Activated naive CD8-positive, alpha-beta T cell (primary cell): ENCODE measurements around the gene NT5DC1.

ENCODE experiments used
- H3K27ac Mint-ChIP-seq: one replicate; pipeline ENCODE4 v1.8.0; 2021; ENCODE audit warnings: mixed read lengths
- H3K27me3 Mint-ChIP-seq: one replicate; pipeline ENCODE4 v1.8.0; 2021; ENCODE audit warnings: mixed read lengths
- H3K36me3 Mint-ChIP-seq: one replicate; pipeline ENCODE4 v1.8.0; 2021; ENCODE audit warnings: mixed read lengths
- H3K4me1 Mint-ChIP-seq: one replicate; pipeline ENCODE4 v1.8.0; 2021; ENCODE audit warnings: low read depth, mixed read lengths
- H3K4me3 Mint-ChIP-seq: one replicate; pipeline ENCODE4 v1.8.0; 2021; ENCODE audit warnings: mild to moderate bottlenecking, mixed read lengths
- H3K9me3 Mint-ChIP-seq: one replicate; pipeline ENCODE4 v1.8.0; 2021; ENCODE audit warnings: low read depth, mixed read lengths

Gene NT5DC1

DNA sequence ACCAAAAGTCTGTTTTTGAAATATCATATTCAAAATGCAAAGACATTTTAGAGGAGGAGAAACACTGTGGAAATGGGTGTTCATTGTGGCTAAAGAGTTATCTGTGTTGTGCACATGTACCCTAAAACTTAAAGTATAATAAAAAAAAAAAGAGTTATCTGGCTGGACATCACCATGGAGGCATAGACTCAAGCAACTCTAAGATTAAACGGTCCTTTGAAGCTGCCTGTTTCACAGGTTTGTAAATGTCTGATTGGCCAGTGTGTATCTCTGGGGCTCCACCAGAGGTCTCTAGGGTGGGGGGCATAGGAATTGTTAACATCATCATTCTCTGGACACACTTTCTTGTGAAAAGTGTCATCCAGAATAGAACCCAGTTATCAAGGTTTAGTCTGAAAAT lies 114.0 kb downstream of the NT5DC1 start:
- no peaks in the 10 kb centered on the region for H3K36me3 Mint-ChIP-seq
- H3K27ac Mint-ChIP-seq, result no peak overlapping the region
- H3K9me3 Mint-ChIP-seq, result no peaks in the 10 kb centered on the region
- no peak overlapping the region for H3K4me3 Mint-ChIP-seq
- no peaks in the 10 kb centered on the region for H3K27me3 Mint-ChIP-seq
- peaks cover 8% of the 10 kb centered on the region for H3K4me1 Mint-ChIP-seq

DNA sequence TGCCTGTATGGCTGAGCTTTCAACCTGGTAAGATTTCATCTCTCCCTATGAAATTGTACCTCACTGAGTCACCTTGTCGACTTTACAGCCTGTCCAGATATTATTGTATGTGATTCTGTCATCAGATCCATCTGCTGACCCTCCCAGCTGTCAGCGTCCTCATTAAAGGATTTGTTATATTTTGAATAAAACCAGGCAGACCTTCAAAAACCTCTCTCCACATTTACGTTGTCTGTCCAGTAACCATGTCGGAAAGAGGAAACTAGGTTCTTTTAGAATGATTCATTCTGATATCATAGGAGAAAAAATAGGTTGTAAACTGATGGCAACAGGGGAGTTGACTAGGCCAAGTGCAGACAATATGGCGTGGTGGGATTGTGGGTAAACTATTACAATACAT lies 114.8 kb downstream of the NT5DC1 start:
- H3K27ac Mint-ChIP-seq, result no peak overlapping the region

DNA sequence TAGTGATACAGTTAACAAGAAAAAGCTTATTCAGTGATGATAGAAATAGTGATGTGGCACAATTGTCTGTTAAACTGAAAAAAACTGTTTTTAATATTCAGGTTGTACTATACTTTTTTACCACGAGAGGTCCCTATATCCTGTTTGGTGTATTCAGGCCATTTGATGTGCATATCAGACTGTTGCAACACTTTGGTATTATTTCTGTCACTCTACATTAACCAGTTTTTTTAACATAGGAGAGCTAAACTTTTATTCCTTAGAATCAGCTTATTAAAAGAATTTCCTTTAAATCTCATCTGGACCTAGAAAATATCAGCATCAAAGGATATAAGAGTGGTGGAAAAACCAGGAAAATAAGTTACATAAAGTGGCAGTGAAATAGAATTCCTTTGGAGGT lies 116.4 kb downstream of the NT5DC1 start:
- peaks cover 8% of the 10 kb centered on the region for H3K4me1 Mint-ChIP-seq
- H3K27me3 Mint-ChIP-seq, result no peaks in the 10 kb centered on the region
- no peak overlapping the region for H3K27ac Mint-ChIP-seq
- H3K4me3 Mint-ChIP-seq, result no peak overlapping the region
- peaks cover 3% of the 10 kb centered on the region for H3K36me3 Mint-ChIP-seq
- H3K9me3 Mint-ChIP-seq, result no peaks in the 10 kb centered on the region

More for the DNA sequence above, 114.8 kb downstream of the NT5DC1 start:
- Mint-ChIP-seq H3K36me3 (no peaks in the 10 kb centered on the region), H3K4me1 (peaks cover 8% of the 10 kb centered on the region), H3K9me3 (no peaks in the 10 kb centered on the region), H3K4me3 (no peak overlapping the region), H3K27me3 (no peaks in the 10 kb centered on the region)

DNA sequence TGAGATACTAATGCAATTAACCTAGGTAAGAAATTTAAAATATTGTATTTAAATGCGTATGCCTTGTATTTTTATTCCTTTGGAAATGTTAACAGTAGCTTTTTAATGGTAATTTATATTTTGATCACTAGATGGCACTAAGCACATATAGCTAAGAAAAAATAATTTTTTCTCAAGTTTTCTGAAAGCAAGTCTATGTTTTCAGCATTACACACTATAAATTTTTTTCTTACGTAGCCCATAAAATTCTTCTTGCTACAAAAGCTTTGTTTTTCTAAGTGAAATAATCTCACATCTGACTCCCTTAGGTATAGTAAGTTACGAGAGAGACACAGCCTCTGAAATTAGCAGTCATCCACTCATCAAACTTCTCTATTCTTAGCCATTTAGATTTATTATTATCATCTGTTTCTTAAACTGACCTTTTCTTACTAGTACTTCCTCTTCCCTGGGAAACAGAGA lies 117.5 kb downstream of the NT5DC1 start:
- H3K36me3 Mint-ChIP-seq, result peaks cover 3% of the 10 kb centered on the region
- peaks cover 8% of the 10 kb centered on the region for H3K4me1 Mint-ChIP-seq
- no peak overlapping the region for H3K27ac Mint-ChIP-seq
- H3K9me3 Mint-ChIP-seq, result no peaks in the 10 kb centered on the region
- H3K4me3 Mint-ChIP-seq, result no peak overlapping the region
- no peaks in the 10 kb centered on the region for H3K27me3 Mint-ChIP-seq

DNA sequence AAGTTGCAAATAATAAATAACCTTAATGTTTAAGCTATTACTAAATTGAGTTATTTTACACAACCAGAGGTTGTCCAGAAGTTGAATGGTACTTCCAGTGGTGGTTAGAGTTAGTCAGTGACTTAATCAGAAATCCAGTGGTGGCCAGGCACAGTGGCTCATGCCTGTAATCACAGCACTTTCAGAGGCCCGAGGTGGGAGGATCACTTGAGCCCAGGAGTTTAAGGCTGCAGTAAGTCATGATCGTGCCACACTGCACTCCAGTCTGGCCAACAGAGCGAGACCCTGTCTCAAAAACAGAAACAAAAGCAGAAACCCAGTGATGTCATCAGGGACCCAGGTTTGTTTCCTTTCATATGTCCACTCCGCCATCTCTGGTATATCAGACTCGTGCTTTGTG lies 118.2 kb downstream of the NT5DC1 start:
- Mint-ChIP-seq H3K9me3 (no peaks in the 10 kb centered on the region), H3K27me3 (no peaks in the 10 kb centered on the region), H3K4me1 (peaks cover 8% of the 10 kb centered on the region), H3K4me3 (no peak overlapping the region), H3K36me3 (peaks cover 5% of the 10 kb centered on the region), H3K27ac (no peak overlapping the region)

DNA sequence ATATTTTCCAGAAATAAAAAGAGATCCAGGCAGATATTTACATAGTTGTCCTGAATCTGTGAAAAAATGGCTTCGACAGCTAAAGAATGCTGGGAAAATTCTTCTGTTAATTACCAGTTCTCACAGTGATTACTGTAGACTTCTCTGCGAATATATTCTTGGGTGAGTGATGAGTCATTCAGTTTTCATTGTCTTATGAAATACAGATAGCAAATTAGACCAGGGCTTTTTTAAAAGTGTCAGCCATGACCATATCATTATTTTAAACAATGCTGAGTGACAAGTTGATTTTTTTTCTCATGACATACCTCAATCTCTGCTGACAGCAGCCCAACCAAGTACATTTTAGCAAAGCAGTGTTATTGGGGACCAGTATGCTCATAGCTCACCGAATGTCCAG lies 120.4 kb downstream of the NT5DC1 start:
- H3K4me3 Mint-ChIP-seq, result no peak overlapping the region

DNA sequence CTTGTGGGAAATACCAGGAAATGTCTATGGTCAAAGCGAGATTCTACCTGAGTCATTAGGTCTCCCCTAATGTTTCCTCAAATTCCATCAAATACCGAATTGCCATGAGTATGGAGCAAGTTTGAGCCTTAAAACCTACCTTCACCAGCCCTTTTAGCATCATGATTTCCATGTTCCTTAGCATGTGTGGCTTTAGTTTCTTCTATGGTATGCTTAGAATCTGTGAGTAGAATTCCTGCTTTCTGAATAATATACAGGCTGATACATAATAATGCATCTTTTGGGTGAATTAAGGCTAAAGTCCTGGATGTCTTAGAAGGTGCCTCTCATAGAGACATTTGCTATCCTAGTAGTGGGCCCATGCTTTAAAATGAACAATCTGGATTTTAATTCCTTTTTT lies 121.3 kb downstream of the NT5DC1 start:
- H3K4me1 Mint-ChIP-seq, result peaks cover 7% of the 10 kb centered on the region
- H3K36me3 Mint-ChIP-seq, result peaks cover 6% of the 10 kb centered on the region
- H3K27ac Mint-ChIP-seq, result no peak overlapping the region
- H3K27me3 Mint-ChIP-seq, result no peaks in the 10 kb centered on the region
- H3K4me3 Mint-ChIP-seq, result no peak overlapping the region
- no peaks in the 10 kb centered on the region for H3K9me3 Mint-ChIP-seq

More for the DNA sequence above, 120.4 kb downstream of the NT5DC1 start:
- Mint-ChIP-seq H3K27me3 (no peaks in the 10 kb centered on the region), H3K9me3 (no peaks in the 10 kb centered on the region), H3K36me3 (peaks cover 5% of the 10 kb centered on the region), H3K27ac (no peak overlapping the region), H3K4me1 (peaks cover 8% of the 10 kb centered on the region)

DNA sequence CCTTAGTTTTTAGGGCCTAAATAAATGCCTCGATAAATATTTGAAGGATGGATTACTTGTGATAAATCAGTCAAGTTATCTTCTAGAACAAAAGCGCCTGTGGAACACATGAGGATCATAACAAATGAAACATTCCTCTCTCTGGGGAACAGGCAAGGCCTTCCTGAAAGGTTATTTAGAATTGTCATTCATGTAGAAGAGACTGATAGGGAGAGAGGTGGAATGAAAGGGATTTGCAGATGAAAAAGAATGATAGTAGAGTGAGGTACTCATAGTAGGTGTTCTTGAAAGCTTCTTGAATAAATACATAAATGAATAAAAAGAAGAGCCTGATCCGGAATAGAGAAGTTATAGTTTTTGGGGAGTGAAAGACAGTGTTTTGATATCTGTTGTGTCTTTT lies 122.7 kb downstream of the NT5DC1 start:
- no peaks in the 10 kb centered on the region for H3K4me1 Mint-ChIP-seq
- H3K27me3 Mint-ChIP-seq, result no peaks in the 10 kb centered on the region

DNA sequence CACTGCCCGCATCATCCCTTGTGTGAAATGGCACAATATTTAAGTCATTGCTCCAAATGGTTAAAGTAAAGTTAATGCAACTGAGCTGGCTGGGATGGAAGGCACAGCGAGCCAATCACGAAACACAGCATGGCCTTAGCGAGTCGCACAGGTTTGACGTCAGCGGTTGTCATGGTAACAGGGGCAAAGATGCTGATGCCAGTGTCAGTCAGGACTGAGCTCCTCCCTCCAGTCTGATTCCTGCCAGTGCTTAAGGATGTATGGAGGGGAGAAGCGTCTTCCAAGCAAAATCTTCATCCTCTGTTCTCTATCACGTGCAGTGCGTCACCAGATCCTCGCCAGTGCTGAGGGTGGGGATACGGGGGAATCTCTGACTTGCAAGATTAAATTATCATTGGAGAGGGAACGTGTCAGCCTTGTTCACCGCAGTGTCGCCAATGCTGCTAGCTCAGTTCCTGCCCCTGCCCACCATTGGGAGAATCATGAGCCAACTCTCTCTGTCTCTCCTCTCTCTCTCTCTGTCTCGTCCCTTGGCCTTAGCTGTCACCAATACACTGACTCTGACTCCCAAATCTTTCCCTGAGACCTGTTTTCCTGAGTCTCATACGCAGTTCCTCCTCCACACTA lies 128.7 kb downstream of the NT5DC1 start:
- no peaks in the 10 kb centered on the region for H3K4me1 Mint-ChIP-seq
- H3K9me3 Mint-ChIP-seq, result no peaks in the 10 kb centered on the region
- no peak overlapping the region for H3K27ac Mint-ChIP-seq
- no peaks in the 10 kb centered on the region for H3K27me3 Mint-ChIP-seq
- peaks cover 18% of the 10 kb centered on the region for H3K36me3 Mint-ChIP-seq
- no peak overlapping the region for H3K4me3 Mint-ChIP-seq

More for the DNA sequence above, 122.7 kb downstream of the NT5DC1 start:
- Mint-ChIP-seq H3K27ac (no peak overlapping the region), H3K9me3 (no peaks in the 10 kb centered on the region), H3K36me3 (peaks cover 8% of the 10 kb centered on the region), H3K4me3 (no peak overlapping the region)

DNA sequence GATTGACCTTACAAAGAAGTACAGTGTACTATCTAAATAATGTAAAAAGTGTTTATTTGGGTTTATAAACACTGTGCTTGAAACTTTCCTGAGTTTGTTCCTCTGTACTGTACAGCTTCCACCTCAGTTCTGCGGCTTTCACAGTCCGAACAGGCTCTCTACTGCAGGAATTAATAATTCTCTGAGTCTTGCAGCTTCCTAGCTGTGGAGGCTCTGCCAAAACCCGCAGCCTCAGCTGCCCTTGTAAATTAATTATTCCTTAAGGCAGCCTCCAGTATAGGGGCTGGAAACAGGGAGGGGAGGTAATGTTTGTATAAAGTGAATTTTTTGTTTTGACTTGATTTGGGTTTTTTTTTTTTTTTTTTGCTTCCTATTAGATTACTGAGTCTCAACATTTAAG lies 134.0 kb downstream of the NT5DC1 start:
- Mint-ChIP-seq H3K4me3 (no peak overlapping the region), H3K36me3 (peaks cover 13% of the 10 kb centered on the region), H3K27me3 (no peaks in the 10 kb centered on the region), H3K4me1 (no peaks in the 10 kb centered on the region), H3K9me3 (no peaks in the 10 kb centered on the region), H3K27ac (no peak overlapping the region)

DNA sequence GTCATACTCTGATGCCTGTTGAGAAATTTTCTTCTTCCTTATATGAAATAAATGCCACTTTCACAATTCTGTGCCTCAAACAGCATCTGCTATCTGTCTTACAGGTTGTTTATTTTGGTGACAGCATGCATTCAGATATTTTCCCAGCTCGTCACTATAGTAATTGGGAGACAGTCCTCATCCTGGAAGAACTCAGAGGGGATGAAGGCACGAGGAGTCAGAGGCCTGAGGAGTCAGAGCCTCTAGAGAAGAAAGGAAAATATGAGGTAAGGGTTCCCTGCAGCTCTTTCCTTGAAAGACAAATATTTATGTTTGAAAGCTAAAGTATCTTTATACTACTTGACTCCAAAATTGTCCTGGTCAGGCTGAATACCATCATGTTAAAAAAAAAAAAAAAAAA lies 137.4 kb downstream of the NT5DC1 start:
- H3K36me3 Mint-ChIP-seq, result peaks cover 7% of the 10 kb centered on the region
- no peak overlapping the region for H3K27ac Mint-ChIP-seq
- no peaks in the 10 kb centered on the region for H3K4me1 Mint-ChIP-seq
- no peak overlapping the region for H3K4me3 Mint-ChIP-seq
- H3K9me3 Mint-ChIP-seq, result no peaks in the 10 kb centered on the region
- no peaks in the 10 kb centered on the region for H3K27me3 Mint-ChIP-seq

DNA sequence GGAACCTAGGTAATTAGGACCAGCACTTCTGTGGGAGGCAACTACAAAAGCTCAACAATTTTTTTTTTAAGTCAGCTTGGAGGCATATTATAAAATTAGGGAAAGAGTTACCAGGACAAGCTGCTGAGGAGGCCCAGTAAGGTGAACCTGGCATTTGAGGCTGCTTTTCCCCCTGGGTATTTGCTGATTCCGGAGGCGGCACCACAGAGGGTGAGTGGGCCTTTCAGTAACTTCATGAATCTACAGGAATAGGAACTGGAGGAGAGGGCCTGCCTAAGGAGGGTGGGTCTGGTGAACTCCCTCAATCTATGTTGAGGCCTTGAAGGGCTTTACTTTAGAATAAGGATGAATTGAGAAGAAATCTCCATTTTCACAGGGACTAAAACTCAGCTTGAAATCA lies 138.6 kb downstream of the NT5DC1 start:
- Mint-ChIP-seq H3K9me3 (no peaks in the 10 kb centered on the region), H3K36me3 (peaks cover 4% of the 10 kb centered on the region), H3K27ac (no peak overlapping the region), H3K4me1 (no peaks in the 10 kb centered on the region), H3K4me3 (no peak overlapping the region), H3K27me3 (no peaks in the 10 kb centered on the region)

DNA sequence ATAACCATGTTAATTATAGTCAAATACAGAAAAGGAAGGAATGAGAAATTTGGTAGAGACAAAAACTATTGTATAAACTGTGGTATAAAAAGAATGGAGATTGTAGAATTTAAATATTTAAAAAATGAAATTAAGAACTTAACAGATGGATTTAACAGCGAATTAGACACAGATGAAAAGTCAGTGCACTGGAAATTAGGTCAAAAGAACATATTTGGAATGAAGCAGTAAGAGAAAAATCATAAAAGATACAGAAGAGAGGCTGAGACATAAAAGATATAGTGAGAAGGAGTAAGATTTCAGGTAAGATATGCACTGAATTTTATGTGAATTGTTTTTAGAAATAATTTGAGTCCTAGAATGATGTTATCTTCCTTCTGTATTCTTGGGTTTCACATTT lies 139.2 kb downstream of the NT5DC1 start:
- peaks cover 4% of the 10 kb centered on the region for H3K36me3 Mint-ChIP-seq
- no peaks in the 10 kb centered on the region for H3K27me3 Mint-ChIP-seq
- no peak overlapping the region for H3K27ac Mint-ChIP-seq
- no peaks in the 10 kb centered on the region for H3K4me1 Mint-ChIP-seq
- no peak overlapping the region for H3K4me3 Mint-ChIP-seq
- no peaks in the 10 kb centered on the region for H3K9me3 Mint-ChIP-seq

DNA sequence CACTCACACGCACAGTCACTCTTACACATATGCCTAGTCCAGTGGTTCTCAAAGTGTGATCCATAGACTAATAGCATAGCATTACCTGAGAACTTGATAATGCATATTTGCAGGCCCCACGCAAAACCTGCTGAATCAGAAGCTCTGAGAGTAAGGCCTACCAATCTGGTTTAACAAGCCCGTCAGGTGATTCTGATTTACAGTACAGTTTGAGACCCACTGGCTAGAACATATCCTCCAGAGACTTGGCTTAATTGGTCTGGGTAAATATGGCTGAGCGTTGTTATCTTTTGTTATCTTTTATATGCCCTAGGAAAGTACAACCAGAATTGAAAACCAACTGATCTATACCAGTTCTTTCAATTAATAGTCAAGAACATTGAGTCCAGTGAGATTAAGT lies 143.6 kb downstream of the NT5DC1 start:
- Mint-ChIP-seq H3K9me3 (no peaks in the 10 kb centered on the region), H3K4me1 (peaks cover 13% of the 10 kb centered on the region), H3K27me3 (no peaks in the 10 kb centered on the region), H3K36me3 (no peaks in the 10 kb centered on the region), H3K4me3 (no peak overlapping the region), H3K27ac (no peak overlapping the region)

DNA sequence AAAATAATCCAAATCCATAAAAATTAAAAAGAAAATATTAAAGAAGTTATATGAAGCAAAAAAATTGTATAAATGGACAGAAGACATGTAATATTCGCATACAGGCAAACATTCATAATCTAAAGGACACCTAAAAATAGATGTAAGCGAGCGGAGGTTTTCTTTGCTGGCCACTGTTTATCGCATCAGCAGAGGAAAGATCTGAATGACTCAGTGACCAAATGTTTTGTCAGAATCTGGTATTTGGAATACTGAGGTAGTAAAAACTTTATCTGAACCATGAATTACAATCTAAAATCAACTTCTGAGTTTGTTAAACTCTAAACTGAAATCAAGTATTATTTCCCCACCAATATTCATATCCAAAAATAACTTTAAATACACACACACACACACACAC lies 145.4 kb downstream of the NT5DC1 start:
- no peak overlapping the region for H3K27ac Mint-ChIP-seq
- H3K4me3 Mint-ChIP-seq, result no peak overlapping the region
- H3K27me3 Mint-ChIP-seq, result no peaks in the 10 kb centered on the region
- H3K9me3 Mint-ChIP-seq, result no peaks in the 10 kb centered on the region
- peaks cover 4% of the 10 kb centered on the region for H3K36me3 Mint-ChIP-seq
- peaks cover 13% of the 10 kb centered on the region for H3K4me1 Mint-ChIP-seq

DNA sequence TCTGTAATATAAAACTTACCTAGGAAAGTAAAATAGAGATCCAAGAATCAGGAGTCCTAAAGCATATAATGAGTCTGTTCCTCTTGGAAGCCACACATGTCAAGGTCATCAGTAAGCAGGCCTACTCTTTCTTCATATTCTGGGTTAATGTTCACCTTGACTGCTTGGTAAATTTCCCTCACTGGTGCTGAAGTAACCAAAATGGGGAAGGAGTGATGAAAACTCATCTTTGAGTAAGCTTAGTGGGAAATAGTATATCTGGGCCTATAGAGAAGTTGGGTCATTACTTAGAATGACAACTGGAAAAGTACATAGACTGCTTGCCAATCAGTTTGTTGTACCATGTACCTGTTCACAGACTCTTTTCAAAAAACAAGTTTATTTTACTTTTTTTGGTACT lies 146.6 kb downstream of the NT5DC1 start:
- peaks cover 7% of the 10 kb centered on the region for H3K36me3 Mint-ChIP-seq
- no peaks in the 10 kb centered on the region for H3K27me3 Mint-ChIP-seq
- H3K27ac Mint-ChIP-seq, result peak overlapping the region; percentile 10
- H3K4me1 Mint-ChIP-seq, result peaks cover 13% of the 10 kb centered on the region
- no peaks in the 10 kb centered on the region for H3K9me3 Mint-ChIP-seq
- H3K4me3 Mint-ChIP-seq, result no peak overlapping the region
